AG08396 (cell line): ENCODE measurements around the gene GUCY2C.

ENCODE experiments used
- DNase-seq: peaks from one replicate; pipeline ENCODE4 v3.0.0; 2012; ENCODE audit warnings: low spot score, mixed read lengths

The GUCY2C gene

GRCh38 chr12:14571779-14572178, 124.6 kb downstream of the GUCY2C start:
- DNase-seq = no peak

GRCh38 chr12:14570231-14570630, 126.2 kb downstream of the GUCY2C start:
- DNase-seq = no peak

GRCh38 chr12:14567351-14568162, 128.8 kb downstream of the GUCY2C start, which contains the start of gene PLBD1:
PLBD1 (minus strand) TSS chr12:14567883; CDS start chr12:14567696, 187 bp downstream.
- DNase-seq = peak; percentile 43

- no peak for DNase-seq
These were observed 132.0 kb downstream of the GUCY2C start for GRCh38 chr12:14564336-14564959.

GRCh38 chr12:14563046-14563445, 133.4 kb downstream of the GUCY2C start:
- no peak for DNase-seq
